NB4 (cell line): ENCODE data around the gene PACS1.

ENCODE experiments used
- DNase-seq: peaks from one replicate; pipeline ENCODE4 v3.0.0; 2010; ENCODE audit warnings: low read depth
- H3K4me3 ChIP-seq: one replicate; pipeline ENCODE4 v1.5.1; 2011; ENCODE audit warnings: mild to moderate bottlenecking, low read depth, low read length, moderate library complexity
- MYC ChIP-seq: IDR thresholded peaks from 2 replicates; pipeline ENCODE4 v1.6.1; 2011; ENCODE audit warnings: low read depth, low read length
- POLR2A ChIP-seq: IDR thresholded peaks from 2 replicates; pipeline ENCODE4 v1.6.1; 2011; ENCODE audit warnings: mild to moderate bottlenecking; ENCODE audit not compliant: insufficient read length; ENCODE audit errors: extremely low read depth
- TF ChIP-seq, protein P1 (sequence below): IDR thresholded peaks from one replicate; pipeline ENCODE4 v1.5.1; 2012; ENCODE audit warnings: low read depth, low read length
- TF ChIP-seq, protein P2 (sequence below): IDR thresholded peaks from 2 replicates; pipeline ENCODE4 v1.6.1; 2011; ENCODE audit warnings: low read depth, low read length

PACS1 gene

DNA sequence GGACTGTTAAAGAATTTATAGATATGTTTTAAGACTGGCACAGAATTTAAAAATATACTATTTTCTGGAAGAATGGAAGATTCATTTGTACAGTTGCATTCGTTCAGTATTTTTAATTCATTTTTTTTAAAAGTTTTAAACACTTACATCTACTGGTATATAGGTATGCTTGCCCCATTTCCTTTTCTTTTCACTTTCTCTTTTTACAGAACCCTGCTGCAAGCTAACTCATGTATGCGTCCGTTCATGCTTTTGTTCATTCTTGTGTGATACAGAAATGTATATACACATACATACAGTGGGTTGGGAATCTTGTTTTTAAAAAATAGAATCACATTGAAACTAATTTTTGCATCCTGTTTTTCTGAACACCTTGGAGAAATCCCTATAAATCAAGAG lies 31.0 kb downstream of the PACS1 start:
- H3K4me3 ChIP-seq: no peak overlapping the region
- no peak for DNase-seq
- TF ChIP-seq MYC (no peak), POLR2A (no peak)
- TF ChIP-seq, protein P1, sequence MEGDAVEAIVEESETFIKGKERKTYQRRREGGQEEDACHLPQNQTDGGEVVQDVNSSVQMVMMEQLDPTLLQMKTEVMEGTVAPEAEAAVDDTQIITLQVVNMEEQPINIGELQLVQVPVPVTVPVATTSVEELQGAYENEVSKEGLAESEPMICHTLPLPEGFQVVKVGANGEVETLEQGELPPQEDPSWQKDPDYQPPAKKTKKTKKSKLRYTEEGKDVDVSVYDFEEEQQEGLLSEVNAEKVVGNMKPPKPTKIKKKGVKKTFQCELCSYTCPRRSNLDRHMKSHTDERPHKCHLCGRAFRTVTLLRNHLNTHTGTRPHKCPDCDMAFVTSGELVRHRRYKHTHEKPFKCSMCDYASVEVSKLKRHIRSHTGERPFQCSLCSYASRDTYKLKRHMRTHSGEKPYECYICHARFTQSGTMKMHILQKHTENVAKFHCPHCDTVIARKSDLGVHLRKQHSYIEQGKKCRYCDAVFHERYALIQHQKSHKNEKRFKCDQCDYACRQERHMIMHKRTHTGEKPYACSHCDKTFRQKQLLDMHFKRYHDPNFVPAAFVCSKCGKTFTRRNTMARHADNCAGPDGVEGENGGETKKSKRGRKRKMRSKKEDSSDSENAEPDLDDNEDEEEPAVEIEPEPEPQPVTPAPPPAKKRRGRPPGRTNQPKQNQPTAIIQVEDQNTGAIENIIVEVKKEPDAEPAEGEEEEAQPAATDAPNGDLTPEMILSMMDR: no peak
- TF ChIP-seq, protein P2, sequence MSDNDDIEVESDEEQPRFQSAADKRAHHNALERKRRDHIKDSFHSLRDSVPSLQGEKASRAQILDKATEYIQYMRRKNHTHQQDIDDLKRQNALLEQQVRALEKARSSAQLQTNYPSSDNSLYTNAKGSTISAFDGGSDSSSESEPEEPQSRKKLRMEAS: no peak

DNA sequence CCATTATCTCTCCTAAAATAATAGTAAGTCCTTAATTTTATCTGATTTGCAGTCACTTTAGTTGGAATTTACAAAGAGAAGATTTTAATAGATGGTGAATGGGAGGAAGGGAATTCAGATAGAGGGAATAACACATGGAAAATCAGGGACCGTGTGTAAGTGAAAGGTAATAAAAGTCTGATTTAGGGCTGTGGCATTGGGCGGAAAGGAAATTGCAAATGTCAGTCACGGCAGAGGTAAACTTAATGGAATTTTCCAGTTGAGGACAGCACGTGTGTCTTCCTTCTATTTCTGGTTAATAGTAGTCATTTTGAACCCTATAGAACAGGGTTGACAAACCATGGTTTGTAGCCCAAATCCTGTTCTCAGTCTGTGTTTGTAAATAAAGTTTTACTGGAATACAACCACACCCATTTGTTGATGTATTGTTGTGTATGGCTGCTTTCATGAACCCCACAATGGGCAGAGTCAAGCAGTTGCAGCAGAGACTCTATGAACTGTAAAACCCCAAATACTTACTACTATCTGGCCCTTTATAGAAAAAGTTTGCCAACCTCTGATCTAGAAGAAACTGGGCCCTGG lies 34.1 kb downstream of the PACS1 start:
- H3K4me3 ChIP-seq: no peak overlapping the region
- DNase-seq: no peak
- TF ChIP-seq POLR2A: no peak
- TF ChIP-seq, protein P1: no peak
- no peak for TF ChIP-seq MYC
- TF ChIP-seq, protein P2: no peak

DNA sequence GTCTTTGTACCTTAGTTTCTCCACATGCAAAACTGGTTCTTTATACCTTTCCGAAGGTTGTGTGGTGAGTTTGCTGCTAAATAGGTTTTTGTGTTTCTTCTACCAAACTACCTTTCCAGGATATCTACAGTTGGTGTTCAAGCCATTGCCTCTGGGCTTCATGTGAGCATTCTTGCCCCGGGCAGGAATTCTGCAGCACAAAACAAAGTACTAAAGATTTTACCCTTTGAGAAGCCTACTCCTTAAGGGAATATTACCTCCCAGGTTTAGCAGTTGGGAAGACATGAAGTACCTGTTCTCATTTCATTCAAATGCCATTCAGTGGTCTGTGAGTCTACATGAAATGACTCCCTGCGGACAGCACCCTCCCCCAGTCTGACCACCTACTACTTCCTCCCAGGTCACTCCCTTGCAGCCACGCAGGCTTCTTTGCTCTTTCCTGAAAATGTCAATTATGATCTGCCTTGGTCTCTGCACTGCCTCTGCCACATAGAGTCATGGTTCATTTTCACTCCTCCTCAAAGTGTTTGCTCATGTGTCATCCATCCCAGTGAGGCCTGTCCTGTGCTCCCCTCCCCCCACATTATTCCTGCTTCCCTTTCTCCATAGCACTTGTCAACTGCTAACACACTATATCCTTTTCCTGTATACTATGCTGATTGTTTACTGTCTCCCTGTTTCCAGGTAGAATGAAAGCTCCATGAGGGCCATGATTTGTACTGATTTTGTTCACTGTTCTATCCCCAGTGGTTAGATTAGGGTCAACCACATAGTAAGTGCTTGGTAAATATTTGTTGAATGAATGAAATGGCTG lies 36.9 kb downstream of the PACS1 start:
- peak; percentile 70 for DNase-seq
- TF ChIP-seq, protein P2: 0 out of 2 replicates have a peak, but pooled peaks have one; percentile 6
- TF ChIP-seq, protein P1: no peak

DNA sequence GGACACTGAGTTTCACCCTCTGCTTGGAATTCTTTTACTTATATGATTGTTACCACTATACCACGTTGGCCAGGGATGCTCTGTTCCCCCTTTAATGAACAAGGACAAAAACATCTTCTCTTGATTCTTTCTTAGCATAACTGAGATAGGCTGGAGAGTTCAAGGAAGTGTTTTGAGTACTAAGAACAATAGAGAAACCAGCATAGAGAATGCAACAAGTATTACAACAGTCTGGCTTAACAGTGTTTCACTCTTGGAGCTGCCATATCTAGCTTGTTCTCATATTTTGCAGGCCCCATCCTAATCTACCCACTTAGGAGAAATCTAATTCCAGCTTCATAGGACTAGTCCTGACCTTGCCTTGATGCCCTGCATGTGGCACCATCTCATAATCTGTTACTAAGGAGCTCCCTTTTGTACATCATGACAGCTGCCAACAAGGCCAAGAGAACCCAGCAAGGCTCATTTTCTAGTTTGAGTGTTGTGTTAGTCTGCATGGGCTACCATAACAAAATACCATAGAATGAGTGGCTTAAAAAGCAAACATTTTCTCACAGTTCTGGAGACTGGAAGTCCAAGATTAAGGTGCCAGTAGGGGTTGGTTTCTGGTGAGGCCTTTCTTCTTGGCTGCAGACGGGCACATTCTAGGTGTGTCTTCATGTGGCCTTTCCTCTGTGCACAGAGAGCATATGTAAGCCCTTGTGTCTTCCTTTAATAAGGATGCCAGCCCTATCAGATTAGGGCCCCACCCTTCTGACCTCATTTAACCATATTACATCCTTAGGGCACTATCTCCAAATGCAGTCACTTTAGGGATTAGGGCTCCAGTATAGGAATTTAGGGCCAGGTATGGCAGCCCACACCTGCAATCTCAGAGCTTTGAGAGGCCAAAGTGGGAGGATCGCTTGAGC lies 37.8 kb downstream of the PACS1 start:
- no peak for DNase-seq
- TF ChIP-seq, protein P1: no peak
- no peak for TF ChIP-seq MYC
- no peak for TF ChIP-seq POLR2A
- TF ChIP-seq, protein P2: no peak
- H3K4me3 ChIP-seq: no peak overlapping the region

More for the DNA sequence above, 36.9 kb downstream of the PACS1 start:
- no peak overlapping the region for H3K4me3 ChIP-seq

DNA sequence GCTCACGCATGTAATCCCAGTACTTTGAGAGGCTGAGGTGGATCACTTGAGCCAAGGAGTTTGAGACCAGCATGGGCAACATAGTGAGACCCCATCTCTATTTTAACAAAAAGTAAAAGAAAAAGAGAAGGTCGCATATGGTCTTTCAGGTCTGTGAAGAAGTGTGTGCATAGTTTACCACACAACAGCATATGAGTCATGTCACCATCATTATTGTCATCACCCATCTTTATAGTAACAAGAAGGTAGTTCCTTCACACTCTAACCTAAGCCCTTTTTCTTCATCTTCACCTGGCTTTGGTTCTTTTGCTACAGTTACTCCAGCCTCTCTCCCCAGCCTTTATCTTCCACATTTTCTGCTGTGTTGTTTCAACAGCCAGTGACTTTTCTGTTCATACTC lies 39.2 kb downstream of the PACS1 start:
- DNase-seq: no peak
- TF ChIP-seq POLR2A: no peak
- TF ChIP-seq MYC: no peak
- TF ChIP-seq, protein P2: no peak
- TF ChIP-seq, protein P1: no peak

More for the DNA sequence above, 39.2 kb downstream of the PACS1 start:
- no peak overlapping the region for H3K4me3 ChIP-seq
